AG04450 (cell line): ENCODE results near the gene TMEM253. TPM values are rescaled to one million over a fixed set of nuclear protein-coding genes. Genes with fewer than 3 reads are reported as not detected.

ENCODE experiments used
- CTCF ChIA-PET: fragments of 300-600, 350-600 bp; formaldehyde crosslinking; extraction: SDS; loops from one replicate; lab custom pipeline; 2022; ENCODE audit warnings: antibody characterized with exemption, inconsistent platforms; lab: Charles Lee
- POLR2A ChIA-PET: fragments of 350-600 bp; formaldehyde crosslinking; extraction: SDS; loops from one replicate; lab custom pipeline; 2021; ENCODE audit warnings: antibody characterized with exemption, inconsistent platforms; lab: Yijun Ruan, JAX
- DNase-seq: peaks from one replicate; pipeline ENCODE4 v3.0.0-alpha.2; 2011; ENCODE audit warnings: low read depth, low spot score
- H3K27ac ChIP-seq: one replicate; pipeline ENCODE4 v1.5.1; 2012; ENCODE audit warnings: low read depth, low read length, control low read depth
- H3K27me3 ChIP-seq: one replicate; pipeline ENCODE4 v1.6.0; 2012; ENCODE audit warnings: low read length; ENCODE audit not compliant: control insufficient read depth, insufficient read depth
- H3K4me3 ChIP-seq: 2 replicates; pipeline ENCODE4 v1.5.1; 2011; ENCODE audit warnings: mild to moderate bottlenecking, low read depth, low read length, control low read depth
- H3K9me3 ChIP-seq: 2 replicates; pipeline ENCODE4 v1.5.1; 2012; ENCODE audit warnings: low read length; ENCODE audit not compliant: control insufficient read depth, insufficient read depth
- CTCF ChIP-seq: IDR thresholded peaks from 2 replicates; pipeline ENCODE4 v1.5.1; 2011; ENCODE audit warnings: low read depth, low read length, control low read depth, inconsistent platforms
- polyA plus RNA-seq: library from polyadenylated mRNA; depleted of rRNA; stranded (reverse); fragments of >200 nt; gene quantifications from 2 replicates; pipeline ENCODE4 v1.2.3, GENCODE V29; 2011; rRNA removed
- small RNA-seq: library from RNA; depleted of rRNA; stranded (forward); fragments of <200 nt; gene quantifications from one replicate; pipeline ENCODE3, GENCODE V24; 2012; ENCODE audit warnings: low read depth; ENCODE audit not compliant: insufficient read length

Gene TMEM253
- polyA plus RNA-seq, 1 experiment: 0.21 TPM

DNA sequence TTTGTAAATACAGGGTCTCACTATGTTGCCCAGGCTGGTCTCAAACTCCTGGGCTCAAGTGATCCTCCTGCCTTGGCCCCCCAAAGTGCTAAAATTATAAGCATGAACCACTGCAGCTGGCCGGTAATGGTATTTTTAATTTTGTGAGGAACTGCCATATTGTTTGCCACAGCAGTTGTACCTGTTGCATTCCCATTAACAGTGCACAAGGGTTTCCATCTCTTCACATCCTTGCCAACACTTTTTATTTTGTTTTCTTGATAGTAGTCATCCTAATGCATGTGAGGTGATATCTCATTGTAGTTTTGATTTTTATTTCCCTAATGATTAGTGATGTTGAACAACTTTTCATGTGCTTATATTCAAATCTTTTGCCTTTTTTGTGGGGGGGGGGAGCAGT, 41.5 kb downstream of the TMEM253 start:
- POLR2A ChIA-PET: no interaction called here
- CTCF ChIA-PET: no interaction called here

GRCh38 chr14:21145437-21145836, 44.6 kb downstream of the TMEM253 start:
- no peak overlapping the region for H3K4me3 ChIP-seq
- no peaks in the 10 kb centered on the region for H3K27me3 ChIP-seq
- DNase-seq: no peak
- TF ChIP-seq CTCF: no peak
- H3K9me3 ChIP-seq: no peaks in the 10 kb centered on the region
- CTCF ChIA-PET: interaction anchor here (3.6 kb wide), 1 partner anchor 10 kb away, joined by 15 read pairs; no protein-coding TSS in a partner anchor
- no peak overlapping the region for H3K27ac ChIP-seq
- POLR2A ChIA-PET: no interaction called here

More for the DNA sequence above, 41.5 kb downstream of the TMEM253 start:
- Histone ChIP-seq H3K27ac (no peak overlapping the region), H3K27me3 (no peaks in the 10 kb centered on the region), H3K4me3 (no peak overlapping the region), H3K9me3 (no peaks in the 10 kb centered on the region)
- DNase-seq: no peak
- no peak for TF ChIP-seq CTCF

DNA sequence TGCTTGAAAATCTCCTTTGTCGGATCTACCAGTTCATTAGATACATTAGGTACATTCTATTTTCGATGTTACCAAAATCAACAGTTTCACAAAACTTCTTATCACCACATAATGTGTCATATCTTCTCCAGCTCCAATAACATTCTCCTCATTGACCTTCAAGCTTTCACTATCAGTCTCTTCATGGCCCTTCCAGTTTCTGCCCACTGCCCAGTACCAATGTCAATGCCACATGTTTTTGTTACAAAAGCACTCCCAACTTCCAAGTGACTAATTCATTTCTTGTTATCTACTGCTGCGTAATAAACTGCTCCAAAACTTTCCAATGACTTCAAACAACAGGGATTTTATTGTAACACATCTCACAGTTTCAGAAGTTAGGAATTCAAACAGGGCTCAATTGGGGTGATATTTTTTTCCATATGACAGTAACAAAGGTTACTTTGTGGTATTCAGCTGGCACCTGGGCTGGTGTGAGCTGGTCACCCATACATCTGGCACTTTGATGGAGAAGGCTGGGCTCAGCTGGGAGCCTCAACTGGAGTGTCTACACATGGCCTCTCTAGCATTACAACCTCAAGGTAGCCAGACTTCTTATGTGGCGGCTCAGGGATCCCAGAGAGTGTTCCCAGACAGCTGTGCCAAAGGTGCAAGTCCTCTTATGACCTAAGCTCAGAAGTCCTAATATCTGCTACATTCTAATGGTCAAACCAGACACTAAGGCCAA, 48.9 kb downstream of the TMEM253 start:
- Histone ChIP-seq H3K9me3 (no peaks in the 10 kb centered on the region), H3K27me3 (peaks cover 3% of the 10 kb centered on the region), H3K4me3 (no peak overlapping the region), H3K27ac (no peak overlapping the region)
- no peak for TF ChIP-seq CTCF
- ChIA-PET CTCF (no interaction called here), POLR2A (no interaction called here)
- DNase-seq: no peak

Small RNA genes lying within 50 kb of the gene (small RNA-seq; reads per million reads assigned to genes)
- gene RNU6-252P: not detected

Other genes with a start within 250 kb of the TMEM253 start
- not detected in 2 replicates for gene RNASE3, start 209.7 kb upstream of the TMEM253 start, polyA plus RNA-seq
- gene RNASE2, start 145.6 kb upstream of the TMEM253 start, polyA plus RNA-seq: not detected in 2 replicates
- 55.3 and 62.7 TPM in 2 replicates for gene METTL17, start 111.1 kb upstream of the TMEM253 start, polyA plus RNA-seq
- gene SLC39A2, start 101.8 kb upstream of the TMEM253 start, polyA plus RNA-seq: 0.06 TPM in 1 of 2 replicates, not detected in the other
- gene NDRG2, start 76.0 kb upstream of the TMEM253 start, polyA plus RNA-seq: 0.66 and 1.0 TPM in 2 replicates
- not detected in 2 replicates for gene TPPP2, start 70.8 kb upstream of the TMEM253 start, polyA plus RNA-seq
- gene RNASE13, start 66.3 kb upstream of the TMEM253 start, polyA plus RNA-seq: not detected in 2 replicates
- not detected in 2 replicates for gene RNASE7, start 58.7 kb upstream of the TMEM253 start, polyA plus RNA-seq
- gene RNASE8, start 43.2 kb upstream of the TMEM253 start, polyA plus RNA-seq: not detected in 2 replicates
- gene ARHGEF40, start 30.8 kb upstream of the TMEM253 start, polyA plus RNA-seq: 40.7 and 52.2 TPM in 2 replicates
- gene ZNF219, start 2.4 kb upstream of the TMEM253 start, polyA plus RNA-seq: 3.9 and 4.8 TPM in 2 replicates
- not detected in 2 replicates for gene OR5AU1, start 55.0 kb downstream of the TMEM253 start, polyA plus RNA-seq
- 813 and 828 TPM in 2 replicates for gene HNRNPC, start 168.4 kb downstream of the TMEM253 start, polyA plus RNA-seq
- gene RPGRIP1, start 179.0 kb downstream of the TMEM253 start, polyA plus RNA-seq: not detected in 2 replicates